ENCODE data around the gene ZCCHC4.

- TF ChIP-seq, protein P1, sequence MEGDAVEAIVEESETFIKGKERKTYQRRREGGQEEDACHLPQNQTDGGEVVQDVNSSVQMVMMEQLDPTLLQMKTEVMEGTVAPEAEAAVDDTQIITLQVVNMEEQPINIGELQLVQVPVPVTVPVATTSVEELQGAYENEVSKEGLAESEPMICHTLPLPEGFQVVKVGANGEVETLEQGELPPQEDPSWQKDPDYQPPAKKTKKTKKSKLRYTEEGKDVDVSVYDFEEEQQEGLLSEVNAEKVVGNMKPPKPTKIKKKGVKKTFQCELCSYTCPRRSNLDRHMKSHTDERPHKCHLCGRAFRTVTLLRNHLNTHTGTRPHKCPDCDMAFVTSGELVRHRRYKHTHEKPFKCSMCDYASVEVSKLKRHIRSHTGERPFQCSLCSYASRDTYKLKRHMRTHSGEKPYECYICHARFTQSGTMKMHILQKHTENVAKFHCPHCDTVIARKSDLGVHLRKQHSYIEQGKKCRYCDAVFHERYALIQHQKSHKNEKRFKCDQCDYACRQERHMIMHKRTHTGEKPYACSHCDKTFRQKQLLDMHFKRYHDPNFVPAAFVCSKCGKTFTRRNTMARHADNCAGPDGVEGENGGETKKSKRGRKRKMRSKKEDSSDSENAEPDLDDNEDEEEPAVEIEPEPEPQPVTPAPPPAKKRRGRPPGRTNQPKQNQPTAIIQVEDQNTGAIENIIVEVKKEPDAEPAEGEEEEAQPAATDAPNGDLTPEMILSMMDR (IDR thresholded peaks at IDR 0.05 in 4 of 5, conservative IDR thresholded peaks at IDR 0.05 in 1 of 5): no peak
- no peak for TF ChIP-seq POLR2A (IDR thresholded peaks at IDR 0.05)
These were observed 65.2 kb downstream of the ZCCHC4 start for GRCh38 chr4:25377572-25378436.

Measured in gastrocnemius medialis (tissue), 4 donors.